Loucy (cell line): ENCODE data around the gene UGT1A9.

ENCODE experiments used
- H2AFZ ChIP-seq: fragments of 200-600 bp; sonication (generic); 2 replicates; pipeline ENCODE4 v1.6.0; 2016; ENCODE audit warnings: antibody characterized with exemption, mild to moderate bottlenecking, low read length, moderate library complexity
- H3F3A ChIP-seq: fragments of 200-600 bp; 2 replicates; pipeline ENCODE4 v1.6.0; 2016; ENCODE audit warnings: antibody characterized with exemption, low read depth, mild to moderate bottlenecking
- H3K27me3 ChIP-seq: fragments of 200-600 bp; sonication (generic); 2 replicates; pipeline ENCODE4 v1.6.1; 2014; ENCODE audit warnings: low read length, mild to moderate bottlenecking; ENCODE audit not compliant: insufficient read depth, poor library complexity, severe bottlenecking
- H3K36me3 ChIP-seq: fragments of 200-600 bp; sonication (generic); 2 replicates; pipeline ENCODE4 v1.6.1; 2016; ENCODE audit warnings: low read length; ENCODE audit not compliant: insufficient read depth
- H3K4me1 ChIP-seq: fragments of 200-600 bp; sonication (generic); 2 replicates; pipeline ENCODE4 v1.5.1; 2014; ENCODE audit warnings: low read length, mild to moderate bottlenecking; ENCODE audit not compliant: insufficient read depth, poor library complexity, severe bottlenecking
- H3K4me2 ChIP-seq: fragments of 200-600 bp; sonication (generic); 2 replicates; pipeline ENCODE4 v1.6.0; 2014; ENCODE audit warnings: antibody characterized with exemption, low read length, low read depth, mild to moderate bottlenecking; ENCODE audit not compliant: poor library complexity, severe bottlenecking
- H3K4me3 ChIP-seq: fragments of 200-600 bp; sonication (generic); 2 replicates; pipeline ENCODE4 v1.5.1; 2014; ENCODE audit warnings: low read length, mild to moderate bottlenecking, mixed read lengths; ENCODE audit not compliant: poor library complexity, severe bottlenecking
- H3K79me2 ChIP-seq: fragments of 200-600 bp; sonication (generic); 2 replicates; pipeline ENCODE4 v1.6.1; 2014; ENCODE audit warnings: low read length; ENCODE audit not compliant: insufficient read depth
- H3K9ac ChIP-seq: fragments of 200-600 bp; sonication (generic); 2 replicates; pipeline ENCODE4 v1.6.0; 2014; ENCODE audit warnings: mild to moderate bottlenecking, low read depth, low read length, moderate library complexity; ENCODE audit not compliant: poor library complexity, severe bottlenecking
- H3K9me2 ChIP-seq: fragments of 200-600 bp; sonication (generic); replicated peaks from 2 replicates; pipeline ENCODE4 v1.6.1; 2016; ENCODE audit warnings: low read depth, low read length, mixed read lengths
- H3K9me3 ChIP-seq: fragments of 200-600 bp; sonication (generic); 2 replicates; pipeline ENCODE4 v1.6.1; 2014; ENCODE audit warnings: mild to moderate bottlenecking, antibody characterized with exemption, low read length, low read depth; ENCODE audit not compliant: insufficient read depth
- H4K20me1 ChIP-seq: fragments of 200-600 bp; sonication (generic); 2 replicates; pipeline ENCODE4 v1.6.0; 2014; ENCODE audit warnings: antibody characterized with exemption, low read length, mild to moderate bottlenecking; ENCODE audit not compliant: insufficient read depth, poor library complexity, severe bottlenecking
- CTCF ChIP-seq: fragments of 200-600 bp; sonication (generic); conservative IDR thresholded peaks from 2 replicates; pipeline ENCODE4 v1.5.1; 2014; ENCODE audit warnings: mild to moderate bottlenecking, antibody characterized with exemption, low read length
- EZH2phosphoT487 ChIP-seq: fragments of 200-600 bp; IDR thresholded peaks from 2 replicates; pipeline ENCODE4 v1.6.1; 2018; ENCODE audit warnings: antibody characterized with exemption, mild to moderate bottlenecking, moderate library complexity, borderline replicate concordance

Gene UGT1A9

GRCh38 chr2:233807215-233807865 is 135.6 kb downstream of the UGT1A9 start:
- no peaks in the 10 kb centered on the region for H4K20me1 ChIP-seq
- no peaks in the 10 kb centered on the region for H3K9me2 ChIP-seq
- no peaks in the 10 kb centered on the region for H3F3A ChIP-seq
- no peaks in the 10 kb centered on the region for H3K4me1 ChIP-seq
- no peaks in the 10 kb centered on the region for H3K27me3 ChIP-seq
- H3K79me2 ChIP-seq: no peaks in the 10 kb centered on the region
- no peak for TF ChIP-seq CTCF
- no peak for TF ChIP-seq EZH2phosphoT487
- H3K9me3 ChIP-seq: no peaks in the 10 kb centered on the region
- H3K9ac ChIP-seq: no peak overlapping the region
- H3K4me3 ChIP-seq: no peak overlapping the region
- H3K4me2 ChIP-seq: no peak overlapping the region
- H3K36me3 ChIP-seq: no peaks in the 10 kb centered on the region
- no peak overlapping the region for H2AFZ ChIP-seq

- Histone ChIP-seq H3K9me2 (no peaks in the 10 kb centered on the region), H3K79me2 (no peaks in the 10 kb centered on the region), H3K9me3 (no peaks in the 10 kb centered on the region), H3K4me3 (no peak overlapping the region), H3K27me3 (no peaks in the 10 kb centered on the region), H3K4me1 (no peaks in the 10 kb centered on the region), H3K9ac (no peak overlapping the region), H3F3A (no peaks in the 10 kb centered on the region), H2AFZ (no peak overlapping the region), H3K36me3 (no peaks in the 10 kb centered on the region), H3K4me2 (no peak overlapping the region), H4K20me1 (no peaks in the 10 kb centered on the region)
- no peak for TF ChIP-seq CTCF
- TF ChIP-seq EZH2phosphoT487: no peak
These were observed 136.6 kb downstream of the UGT1A9 start for GRCh38 chr2:233807966-233808935.

- Histone ChIP-seq H3K4me3 (no peak overlapping the region), H3K27me3 (no peaks in the 10 kb centered on the region), H3K9me2 (no peaks in the 10 kb centered on the region), H3K9me3 (no peaks in the 10 kb centered on the region), H3K9ac (no peak overlapping the region), H3K79me2 (no peaks in the 10 kb centered on the region), H3K4me1 (no peaks in the 10 kb centered on the region), H3K36me3 (no peaks in the 10 kb centered on the region), H3F3A (no peaks in the 10 kb centered on the region), H3K4me2 (no peak overlapping the region), H4K20me1 (no peaks in the 10 kb centered on the region), H2AFZ (no peak overlapping the region)
- TF ChIP-seq EZH2phosphoT487 (no peak), CTCF (no peak)
These were observed 138.7 kb downstream of the UGT1A9 start for GRCh38 chr2:233810385-233810784.
